ENCODE data around the gene LAX1. TPM values are rescaled to one million over a fixed set of nuclear protein-coding genes. Genes with fewer than 3 reads are reported as not detected.
"Not testable (repeated sequence)": the region's sequence is repeated elsewhere in the genome, so short reads cannot be mapped to it uniquely, and the experiment has no call there.

LAX1 gene
- total RNA-seq, 1 donor from 2014 or later = 0.40 TPM

DNA sequence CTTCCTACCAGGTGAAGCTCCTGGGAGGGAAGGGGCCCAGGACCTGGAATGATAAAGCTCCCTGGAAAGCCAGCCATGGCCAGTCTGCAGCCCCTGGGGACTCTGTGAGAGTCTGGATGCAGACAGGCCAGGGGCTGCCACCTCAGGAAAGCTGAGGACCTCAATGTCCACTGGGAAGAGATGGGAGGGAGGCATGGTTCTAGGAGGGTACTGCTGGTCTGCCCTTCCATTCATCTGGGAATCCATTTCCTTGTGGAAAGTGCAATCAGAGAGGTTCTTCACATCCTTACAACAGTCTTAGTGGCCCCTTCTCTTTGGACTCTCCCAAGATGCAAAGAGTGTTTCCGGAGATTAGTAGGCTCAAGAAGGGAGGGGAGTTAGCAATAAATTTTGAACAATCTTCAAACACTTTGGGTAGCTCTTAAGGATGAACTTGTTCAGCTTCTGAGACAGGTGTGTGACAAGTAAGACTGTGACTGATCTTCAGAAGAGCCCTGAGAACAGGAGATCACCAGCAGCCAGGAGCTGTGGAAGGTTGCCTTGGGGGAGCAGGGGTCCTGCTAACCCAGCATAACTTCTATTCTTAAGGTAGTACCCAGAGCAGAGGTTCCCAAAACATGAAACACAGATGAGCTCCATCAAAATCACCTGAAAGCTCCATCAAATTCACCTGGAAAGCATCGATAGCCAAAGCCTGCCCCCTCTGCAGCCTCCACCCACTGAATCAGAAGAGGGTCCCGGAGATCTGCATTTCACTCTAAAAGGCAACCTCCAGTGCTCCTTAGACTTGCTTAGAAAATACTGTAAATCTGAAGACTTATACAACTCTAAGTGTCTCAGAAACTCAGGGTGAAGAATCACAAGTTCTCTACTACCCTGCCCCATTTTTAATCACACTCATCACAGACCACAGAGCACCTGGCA is 616 bp upstream of the LAX1 start:
- intact Hi-C loops (cut with DNase I) = no loop called here
- DNase-seq (ENCODE audit: low spot score) = no peak

- intact Hi-C loops (cut with DNase I) = no loop called here
- DNase-seq (ENCODE audit: low spot score) = no peak
Observed at GRCh38 chr1:203768256-203768655, 3.3 kb downstream of the LAX1 start.

DNA sequence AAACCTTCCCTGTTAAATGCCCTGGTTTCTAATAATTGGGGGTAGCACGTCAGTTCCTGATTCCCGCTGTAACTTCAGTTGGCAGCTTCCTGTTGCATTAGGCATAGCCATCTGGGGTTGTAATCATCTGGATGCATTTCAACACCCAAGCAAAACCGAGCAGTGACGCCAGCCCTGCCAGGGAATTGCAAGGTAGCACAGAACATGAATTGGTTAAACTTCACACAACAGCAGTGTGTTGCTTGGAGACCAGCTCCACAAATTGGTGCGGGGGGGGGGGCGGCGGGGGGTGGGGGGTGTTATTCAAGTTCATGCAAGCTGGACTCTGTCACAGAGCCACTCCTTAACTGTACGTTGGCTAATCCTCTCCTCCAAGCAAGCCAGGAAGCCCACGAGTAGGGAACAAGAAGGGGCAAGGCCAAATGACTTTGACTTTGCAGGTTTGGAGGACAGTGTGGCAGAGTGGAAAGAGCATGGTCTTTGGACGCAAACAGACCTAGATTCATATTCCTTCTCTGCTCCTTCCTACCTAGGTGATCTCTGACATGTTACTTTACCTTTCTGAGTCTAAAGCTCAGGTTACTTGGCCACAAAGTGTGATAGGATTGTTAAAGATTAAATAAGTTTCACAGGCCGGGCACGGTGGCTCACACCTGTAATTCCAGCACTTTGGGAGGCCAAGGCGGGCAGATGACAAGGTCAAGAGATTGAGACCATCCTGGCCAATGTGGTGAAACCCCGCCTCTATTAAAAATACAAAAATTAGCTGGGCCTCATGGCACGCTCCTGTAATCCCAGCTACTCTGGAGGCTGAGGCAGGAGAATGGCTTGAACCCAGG is 4.7 kb downstream of the LAX1 start:
- DNase-seq (ENCODE audit: low spot score) = no peak
- intact Hi-C loops (cut with DNase I) = no loop called here

GRCh38 chr1:203771901-203772301 is 6.9 kb downstream of the LAX1 start:
- intact Hi-C loops (cut with DNase I) = no loop called here
- DNase-seq (ENCODE audit: low spot score) = no peak

DNA sequence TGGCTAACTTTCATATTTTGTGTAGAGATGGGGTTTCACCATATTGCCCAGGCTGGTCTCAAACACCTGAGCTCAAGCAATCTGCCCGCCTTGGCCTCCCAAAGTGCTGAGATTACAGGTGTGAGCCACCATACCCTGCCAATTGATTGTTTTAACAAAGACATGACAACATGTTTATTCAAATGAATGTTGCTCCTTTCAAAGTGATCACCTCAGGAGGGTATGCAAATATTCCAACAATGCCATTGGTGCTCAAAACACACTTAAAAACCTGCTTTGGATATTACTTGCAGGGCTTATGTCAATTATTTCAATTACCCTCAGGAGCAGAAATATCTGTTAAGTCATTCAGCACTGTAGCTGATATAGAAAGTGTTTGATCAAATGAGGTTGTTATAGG is 7.9 kb downstream of the LAX1 start:
- no peak for DNase-seq (ENCODE audit: low spot score)
- intact Hi-C loops (cut with DNase I) = no loop called here

- DNase-seq (ENCODE audit: low spot score) = no peak
- intact Hi-C loops (cut with DNase I) = no loop called here
Observed at GRCh38 chr1:203776636-203777035, 11.7 kb downstream of the LAX1 start.

DNA sequence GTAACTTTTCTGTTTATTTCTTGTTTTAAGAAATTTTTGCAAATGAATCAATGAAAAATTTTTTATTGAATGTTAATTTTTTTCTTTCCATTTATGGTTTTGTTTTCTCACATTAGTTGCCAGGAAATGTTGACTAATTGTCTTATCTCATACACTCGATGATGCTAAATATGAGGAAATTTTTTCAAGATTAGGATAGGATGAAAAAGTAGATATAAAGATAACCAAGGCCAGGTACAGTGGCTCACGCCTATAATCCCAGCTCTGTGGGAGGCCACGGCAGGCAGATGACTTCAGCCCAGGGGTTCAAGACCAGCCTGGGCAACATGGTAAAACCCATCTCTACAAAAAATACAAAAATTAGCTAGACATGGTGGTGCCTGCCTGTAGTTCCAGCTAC is 12.6 kb downstream of the LAX1 start:
- no peak for DNase-seq (ENCODE audit: low spot score)
- intact Hi-C loops (cut with DNase I) = no loop called here

DNA sequence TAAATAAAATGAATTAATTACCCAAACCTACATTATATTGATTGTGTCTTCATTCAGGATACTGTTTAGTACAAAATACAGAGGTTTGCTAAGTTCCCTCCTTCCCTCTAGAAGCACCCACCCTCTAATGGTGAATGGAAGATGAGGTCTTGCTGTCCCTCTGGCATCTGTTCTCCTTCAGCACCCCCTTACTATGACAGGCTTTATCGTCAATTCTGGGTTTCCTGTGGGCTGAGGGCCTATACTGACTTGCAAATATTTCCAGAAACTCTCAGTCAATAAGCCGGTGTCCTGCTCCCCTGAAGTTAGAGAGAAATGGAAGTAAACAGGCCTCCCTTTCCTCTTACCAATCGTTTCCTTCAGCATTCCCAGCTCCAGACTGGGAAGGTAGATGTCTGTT is 13.2 kb downstream of the LAX1 start:
- intact Hi-C loops (cut with DNase I) = no loop called here
- no peak for DNase-seq (ENCODE audit: low spot score)

DNA sequence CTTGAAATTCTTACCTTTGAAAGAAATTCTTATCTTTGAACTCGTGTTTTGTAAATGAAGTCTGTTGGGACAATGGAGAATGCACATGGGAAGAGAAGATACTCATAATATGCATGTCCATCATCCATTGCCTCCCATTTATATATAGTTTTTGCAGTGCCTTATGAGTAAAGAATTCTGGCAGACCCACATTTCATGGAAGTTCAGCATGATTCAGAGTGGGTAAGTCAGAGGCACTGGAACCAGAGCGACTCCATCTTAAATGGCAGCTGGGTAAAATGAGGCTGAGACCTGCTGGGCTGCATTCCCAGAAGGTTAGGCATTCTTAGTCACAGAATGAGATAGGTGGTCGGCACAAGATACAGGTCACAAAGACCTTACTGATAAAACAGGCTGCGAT is 13.8 kb downstream of the LAX1 start:
- DNase-seq (ENCODE audit: low spot score) = peak; percentile 7
- intact Hi-C loops (cut with DNase I) = no loop called here

GRCh38 chr1:203781962-203782361 is 17.0 kb downstream of the LAX1 start:
- peak; percentile 19 for DNase-seq (ENCODE audit: low spot score)
- intact Hi-C loops (cut with DNase I) = no loop called here

GRCh38 chr1:203789966-203790365 is 25.0 kb downstream of the LAX1 start:
- intact Hi-C loops (cut with DNase I) = no loop called here
- no peak for DNase-seq (ENCODE audit: low spot score)

DNA sequence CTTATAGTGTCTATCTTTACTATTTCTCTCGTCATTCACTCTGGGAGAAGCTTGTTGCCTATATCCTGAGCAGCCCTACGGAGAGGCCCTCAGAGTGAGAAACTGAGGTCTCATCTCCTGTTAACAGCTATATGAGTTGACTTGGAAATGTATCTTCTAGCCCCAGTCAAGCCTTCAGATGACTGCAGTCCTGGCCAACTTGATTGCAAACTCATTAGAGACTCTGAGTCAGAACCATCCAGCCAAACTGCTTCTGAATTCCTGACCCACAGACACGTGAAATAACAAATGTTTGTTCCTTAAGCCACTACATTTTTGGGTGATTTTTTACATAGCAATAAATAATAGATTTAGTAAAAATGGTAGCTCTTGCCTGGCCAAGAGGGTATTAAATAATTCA is 26.5 kb downstream of the LAX1 start:
- intact Hi-C loops (cut with DNase I) = no loop called here
- no peak for DNase-seq (ENCODE audit: low spot score)

GRCh38 chr1:203792486-203792885 is 27.5 kb downstream of the LAX1 start:
- intact Hi-C loops (cut with DNase I) = no loop called here
- no peak for DNase-seq (ENCODE audit: low spot score)

DNA sequence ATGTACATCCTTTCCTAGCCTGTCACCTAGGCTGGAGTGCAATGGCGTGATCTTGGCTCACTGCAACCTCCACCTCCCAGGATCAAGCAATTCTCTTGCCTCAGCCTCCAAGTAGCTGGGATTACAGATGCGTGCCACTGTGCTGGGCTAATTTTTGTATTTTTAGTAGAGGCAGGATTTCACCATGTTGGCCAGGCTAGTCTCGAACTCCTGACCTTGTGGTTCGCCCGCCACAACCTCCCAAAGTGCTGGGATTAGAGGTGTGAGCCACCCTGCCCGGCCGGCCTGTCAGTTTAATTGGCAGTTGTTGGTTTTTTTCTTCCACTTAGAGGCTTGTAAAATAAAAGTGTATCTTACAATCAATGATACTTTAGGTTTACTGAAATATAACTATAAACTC is 28.6 kb downstream of the LAX1 start:
- intact Hi-C loops (cut with DNase I) = not testable (repeated sequence)
- DNase-seq (ENCODE audit: low spot score) = peak; percentile 58

DNA sequence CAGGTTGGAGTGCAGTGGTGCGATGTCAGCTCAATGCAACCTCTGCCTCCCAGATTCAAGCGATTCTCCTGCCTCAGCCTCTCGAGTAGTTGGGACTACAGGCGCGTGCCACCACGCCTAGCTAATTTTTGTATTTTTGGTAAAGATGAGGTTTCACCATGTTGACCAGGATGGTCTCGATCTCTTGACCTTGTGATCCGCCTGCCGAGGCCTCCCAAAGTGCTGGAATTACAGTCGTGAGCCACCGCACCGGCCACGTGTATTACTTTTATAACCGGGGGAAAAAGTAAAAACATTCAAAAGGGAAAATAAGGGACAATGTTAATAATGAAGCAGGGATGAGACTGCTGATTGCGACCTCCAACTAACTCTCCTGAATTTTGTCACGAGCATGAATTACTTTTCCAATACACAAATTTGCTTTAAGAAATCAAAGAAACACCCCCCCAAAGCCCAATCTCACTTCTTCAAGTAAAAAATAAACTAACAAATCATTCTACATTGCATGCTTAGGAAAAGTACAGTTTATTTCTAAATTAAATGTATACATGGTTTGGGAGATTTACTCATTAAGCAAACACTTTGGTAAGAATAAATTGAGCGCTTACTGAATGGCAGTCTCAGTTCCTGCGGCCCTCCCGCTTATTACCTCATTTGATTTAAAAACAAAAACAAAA is 29.9 kb downstream of the LAX1 start:
- DNase-seq (ENCODE audit: low spot score) = no peak
- intact Hi-C loops (cut with DNase I) = loop anchor here (5.0 kb wide), 1 partner anchor 168 kb away; the partner anchor contains the start of gene ATP2B4

GRCh38 chr1:203795441-203796235 is 30.7 kb downstream of the LAX1 start, which contains the start of the genes ZBED6 and ZC3H11A:
Gene ZBED6, plus strand, starts transcription at chr1:203795623. Its CDS starts 1,900 bp downstream, at chr1:203797523.
Gene ZC3H11A, plus strand, starts transcription at chr1:203795623. Its CDS starts 21,448 bp downstream, at chr1:203817071.
- intact Hi-C loops (cut with DNase I) = loop anchor here (5.0 kb wide), 1 partner anchor 168 kb away; the partner anchor contains the start of gene ATP2B4
- DNase-seq (ENCODE audit: low spot score) = peak; percentile 100

- no peak for DNase-seq (ENCODE audit: low spot score)
- intact Hi-C loops (cut with DNase I) = loop anchor here (5.0 kb wide), 1 partner anchor 169 kb away; the partner anchor contains the start of gene ATP2B4
Observed at GRCh38 chr1:203796236-203796605, 31.2 kb downstream of the LAX1 start.

DNA sequence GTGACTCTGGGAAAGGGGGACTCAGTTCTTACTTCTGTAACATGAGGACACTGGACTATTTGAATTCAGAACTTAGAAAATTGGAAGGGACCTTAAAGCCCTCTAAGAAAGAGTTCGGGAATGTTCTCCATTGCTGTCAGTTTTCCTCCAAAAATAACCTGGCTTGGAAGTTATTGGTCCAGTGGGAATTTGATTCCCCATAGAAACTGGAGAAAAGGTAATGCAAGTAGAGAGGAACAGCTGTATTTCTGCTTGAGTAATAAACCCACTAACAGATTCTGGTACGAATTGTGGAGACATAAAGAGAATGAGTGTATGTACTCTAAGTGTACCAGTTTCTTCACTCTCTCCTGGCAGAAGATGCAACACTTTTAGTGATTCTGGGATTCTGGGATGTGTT is 32.2 kb downstream of the LAX1 start:
- DNase-seq (ENCODE audit: low spot score) = no peak
- intact Hi-C loops (cut with DNase I) = loop anchor here (5.0 kb wide), 1 partner anchor 170 kb away; the partner anchor contains the start of gene ATP2B4
